Sigmoid colon (tissue), 4 donors: ENCODE data around the gene SSR3.

Experiments used
- EP300 ChIP-seq, 4 donors: sonication (generic); formaldehyde crosslinking; IDR thresholded peaks; one replicate each; pipeline ENCODE4 v1.6.1; 2017; ENCODE audit warnings: antibody characterized with exemption in 4 of 4
- POLR2AphosphoS5 ChIP-seq, 4 donors: sonication (generic); formaldehyde crosslinking; IDR thresholded peaks; one replicate each; pipeline ENCODE4 v1.6.1; 2017; ENCODE audit warnings: antibody characterized with exemption in 4 of 4

- TF ChIP-seq EP300 (IDR thresholded peaks at IDR 0.05) (no peak), POLR2AphosphoS5 (IDR thresholded peaks at IDR 0.05) (no peak)
Observed at GRCh38 chr3:156561533-156561932, 6.6 kb upstream of the SSR3 start.
